ENCODE results near the gene LIMCH1.

LIMCH1 gene

DNA sequence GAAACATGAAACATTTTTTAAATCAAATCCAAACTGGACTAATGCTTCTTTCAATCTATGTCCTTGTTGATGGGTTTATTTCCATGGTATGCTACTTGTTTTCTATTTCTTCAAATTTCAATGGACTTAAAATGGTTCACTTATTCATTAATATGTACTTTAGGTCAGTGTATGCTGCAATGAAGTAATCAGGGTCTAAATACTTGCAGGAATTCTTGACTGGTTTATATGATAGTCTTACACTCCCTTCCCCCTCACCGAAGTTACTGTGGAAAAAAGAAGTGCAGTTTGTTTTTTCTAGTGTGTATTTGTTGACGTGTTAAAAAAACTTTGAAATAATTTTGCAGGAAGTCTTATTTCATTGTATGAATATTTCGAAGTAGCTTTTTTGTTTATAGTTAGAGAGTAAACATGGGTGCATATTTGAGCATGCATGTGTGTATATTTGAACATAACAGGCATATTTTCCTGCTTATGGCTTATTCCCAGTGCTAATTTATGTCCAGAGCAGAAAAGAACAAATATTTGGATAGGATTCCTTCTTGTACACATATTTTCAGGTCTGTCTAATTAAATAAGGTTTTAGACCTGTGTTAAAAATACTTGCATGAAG, 65.0 kb downstream of the LIMCH1 start:
- no peak for DNase-seq (ENCODE audit: low spot score)

DNA sequence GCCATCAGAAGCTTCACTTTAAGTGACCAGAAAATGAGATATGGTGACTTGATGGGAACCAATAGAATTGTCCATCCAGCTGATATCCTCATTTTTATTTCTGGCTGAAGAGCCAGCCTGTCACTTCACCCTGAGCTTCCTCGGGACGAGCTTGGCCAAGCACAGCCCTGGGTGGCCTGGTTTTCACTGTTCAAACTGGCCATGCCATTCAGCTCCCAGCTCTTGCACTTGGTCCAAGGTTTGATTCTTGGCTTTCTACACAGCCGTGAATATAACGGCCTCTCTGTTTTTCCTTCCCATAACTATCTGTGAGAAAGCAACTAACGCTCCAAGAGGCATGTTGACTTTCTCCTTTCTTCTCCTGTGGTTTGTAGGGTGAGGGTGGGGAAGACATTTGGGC, 71.9 kb downstream of the LIMCH1 start:
- DNase-seq (ENCODE audit: low spot score) = no peak

DNA sequence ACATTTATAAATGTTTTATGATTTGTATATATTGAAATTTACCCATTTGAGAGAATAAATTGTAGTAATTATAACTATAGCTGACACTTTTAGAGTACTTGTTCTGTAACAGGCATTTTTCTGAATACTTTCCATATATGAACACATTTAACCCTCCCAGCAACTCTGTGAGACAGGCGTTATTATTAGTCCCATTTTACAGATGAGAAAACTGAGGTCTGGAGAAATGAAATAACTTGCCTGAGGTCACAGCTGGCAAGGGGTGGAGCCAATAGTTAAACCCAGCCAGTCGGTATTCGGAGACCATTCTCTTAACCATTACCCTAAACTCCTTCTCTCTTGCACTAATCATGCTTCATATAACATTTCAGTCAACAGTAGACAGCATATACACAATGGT, 72.5 kb downstream of the LIMCH1 start:
- DNase-seq (ENCODE audit: low spot score) = no peak

DNA sequence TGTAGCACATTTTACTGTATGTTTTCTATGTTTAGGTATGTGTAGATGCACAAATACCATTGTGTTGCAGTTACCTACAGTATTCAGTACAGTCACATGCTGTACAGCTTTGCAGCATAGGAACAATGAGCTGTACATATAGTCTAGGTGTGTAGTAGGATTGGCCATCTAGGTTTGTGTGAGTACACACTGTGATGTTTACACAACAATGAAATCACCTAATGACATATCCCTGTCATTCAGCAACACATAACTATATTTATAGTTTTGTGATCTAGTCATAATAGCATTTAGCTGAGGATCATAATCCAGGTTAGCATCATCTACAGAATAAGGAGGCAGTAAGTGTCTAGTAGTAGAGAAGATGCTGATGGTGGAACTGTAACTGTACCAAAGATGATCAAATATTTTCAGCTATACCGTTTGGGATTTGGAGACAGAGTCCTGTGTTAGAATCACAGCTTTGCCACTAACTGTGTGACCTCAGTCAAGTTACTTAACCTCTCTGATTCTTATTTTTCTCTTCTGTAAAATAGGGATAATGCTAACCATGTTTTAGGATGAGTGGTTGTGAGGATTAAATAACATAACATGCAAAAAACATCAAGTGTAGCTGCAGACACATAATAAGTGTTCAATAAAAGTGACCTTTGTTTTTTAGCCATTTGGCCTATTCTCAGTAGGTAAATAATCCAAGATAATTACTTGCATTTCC, 73.3 kb downstream of the LIMCH1 start:
- no peak for DNase-seq (ENCODE audit: low spot score)

DNA sequence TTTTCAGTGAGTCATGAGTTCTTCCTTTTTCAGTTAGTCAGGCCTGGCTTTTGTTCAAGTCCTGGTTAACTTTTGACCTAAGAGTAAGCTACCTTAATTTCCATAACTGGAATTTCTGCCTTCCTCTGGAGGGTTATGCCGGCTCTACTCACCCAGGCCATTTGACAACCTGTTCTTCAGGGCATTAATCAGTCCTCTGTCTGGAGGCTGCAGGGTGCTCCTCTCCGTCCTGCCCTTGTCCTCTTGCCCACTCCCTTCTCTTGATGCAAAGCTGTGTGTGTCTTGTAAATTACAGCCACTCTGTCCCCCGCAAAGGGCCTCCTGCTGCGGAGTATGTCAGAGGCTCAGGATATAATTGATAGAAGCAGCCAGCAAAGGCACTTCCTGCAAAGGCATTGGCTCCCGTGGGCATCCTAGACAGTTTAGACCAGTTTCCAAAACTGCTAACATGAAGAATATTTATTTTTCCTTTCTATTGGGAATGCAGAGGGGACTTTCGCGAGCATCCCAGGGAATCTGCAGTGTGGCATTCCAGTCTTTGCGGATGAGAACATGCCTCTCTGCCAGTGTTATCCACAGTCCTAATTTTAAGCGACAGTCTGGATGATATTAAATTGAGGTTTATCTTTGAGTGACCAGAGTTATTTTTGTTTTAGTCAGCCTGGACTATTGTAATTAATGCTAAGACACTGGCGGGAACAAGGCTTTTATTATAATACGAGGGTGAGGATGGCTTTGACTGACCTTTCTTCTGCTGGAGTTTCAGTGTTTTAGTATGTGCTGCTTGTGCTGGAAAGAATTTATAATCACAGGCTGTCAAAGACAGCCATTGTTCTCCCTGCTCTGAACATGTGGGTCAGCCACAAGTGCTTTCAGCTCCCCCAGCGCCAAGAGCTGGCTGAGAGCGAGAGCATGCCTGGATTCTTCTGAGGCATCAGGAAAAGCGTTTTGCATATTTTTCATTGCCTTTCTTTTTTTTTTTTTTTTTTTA, 74.2 kb downstream of the LIMCH1 start:
- DNase-seq (ENCODE audit: low spot score) = no peak

DNA sequence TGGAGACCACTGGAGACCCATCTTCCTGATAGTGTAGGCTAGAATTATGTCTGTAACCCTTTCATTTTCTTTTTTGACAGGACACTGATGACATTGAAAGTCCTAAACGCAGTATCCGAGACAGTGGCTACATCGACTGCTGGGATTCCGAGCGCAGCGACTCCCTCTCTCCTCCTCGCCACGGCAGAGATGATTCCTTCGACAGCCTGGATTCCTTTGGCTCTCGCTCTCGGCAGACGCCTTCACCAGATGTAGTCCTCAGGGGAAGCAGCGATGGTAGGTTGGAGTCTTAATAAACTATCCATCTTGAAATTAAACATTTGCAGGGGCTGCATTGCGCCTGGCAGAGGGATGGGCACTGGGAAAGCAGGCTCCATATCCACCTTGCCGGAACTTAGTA, 75.4 kb downstream of the LIMCH1 start:
- no peak for DNase-seq (ENCODE audit: low spot score)

GRCh38 chr4:41613821-41614220, 75.9 kb downstream of the LIMCH1 start:
- no peak for DNase-seq (ENCODE audit: low spot score)

DNA sequence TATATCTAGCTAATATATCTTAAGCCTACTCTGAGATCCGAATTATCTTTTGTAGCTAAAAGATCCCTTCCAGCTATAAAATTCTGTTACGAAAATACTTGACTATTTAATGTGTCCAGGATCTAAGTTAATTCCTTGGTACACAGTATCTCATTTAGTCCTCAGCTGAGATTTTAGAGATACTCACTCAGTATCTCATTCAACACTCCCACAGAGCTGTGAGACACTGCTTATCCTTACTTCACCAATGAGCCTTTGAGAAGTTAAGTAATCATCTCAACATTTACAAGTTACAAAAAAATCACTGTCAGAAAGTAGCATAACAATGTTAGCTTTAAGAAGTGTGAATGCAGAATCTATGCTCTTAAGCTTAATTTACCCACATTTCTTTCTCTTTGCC, 76.6 kb downstream of the LIMCH1 start:
- DNase-seq (ENCODE audit: low spot score) = no peak

GRCh38 chr4:41619161-41619560, 81.2 kb downstream of the LIMCH1 start:
- no peak for DNase-seq (ENCODE audit: low spot score)

DNA sequence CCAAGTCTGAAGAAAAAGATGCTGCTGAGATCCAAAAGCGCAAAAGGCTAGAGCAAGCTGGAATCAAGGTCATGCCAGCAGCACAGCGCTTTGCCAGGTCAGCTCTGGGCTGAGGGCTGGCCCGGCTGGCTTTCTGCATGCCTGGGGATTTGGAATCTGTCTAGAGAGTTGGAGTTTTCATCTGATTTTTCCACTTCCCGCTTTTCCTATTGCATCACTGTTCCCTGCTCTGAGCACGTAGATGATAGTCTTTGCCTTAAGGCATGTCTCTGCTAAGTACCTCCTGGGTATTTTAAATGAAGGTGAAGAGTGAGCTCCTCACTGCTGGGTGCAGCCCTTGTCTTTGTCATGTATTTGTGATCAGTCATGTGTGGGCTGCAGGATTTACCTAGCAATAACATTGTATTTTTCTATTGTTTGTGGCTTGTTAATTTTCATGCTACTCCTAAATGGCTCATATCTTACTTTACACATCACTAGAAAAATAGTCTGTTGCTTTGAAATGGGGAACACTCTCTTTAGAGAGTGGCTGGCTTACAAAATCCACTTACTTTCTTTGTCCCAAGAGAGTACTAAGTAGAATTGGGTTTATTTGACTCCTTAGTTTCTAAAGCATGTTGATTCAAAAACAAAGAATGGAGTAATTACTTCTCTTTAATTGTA, 82.8 kb downstream of the LIMCH1 start:
- DNase-seq (ENCODE audit: low spot score) = no peak

- no peak for DNase-seq (ENCODE audit: low spot score)
Measured at GRCh38 chr4:41622787-41623186, 84.8 kb downstream of the LIMCH1 start.

DNA sequence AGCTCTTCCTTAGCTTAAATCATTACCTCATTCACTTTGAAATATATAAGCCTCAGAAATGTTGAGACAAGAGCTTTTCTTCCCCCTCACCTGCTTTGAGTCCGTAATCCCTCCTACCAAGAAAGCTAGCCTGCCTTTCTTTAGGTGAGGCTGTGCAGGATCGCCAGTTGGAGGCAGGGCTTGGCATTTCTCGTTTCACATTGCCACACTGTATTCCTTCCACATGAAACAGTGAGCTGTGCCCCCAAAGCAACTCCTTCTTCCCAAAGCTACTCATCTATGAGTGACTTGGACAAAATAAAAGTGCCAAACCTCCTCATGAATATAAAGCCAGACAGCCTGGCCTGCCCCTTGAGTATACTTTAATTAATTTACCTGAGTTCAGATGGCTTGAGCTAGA, 86.8 kb downstream of the LIMCH1 start:
- no peak for DNase-seq (ENCODE audit: low spot score)

DNA sequence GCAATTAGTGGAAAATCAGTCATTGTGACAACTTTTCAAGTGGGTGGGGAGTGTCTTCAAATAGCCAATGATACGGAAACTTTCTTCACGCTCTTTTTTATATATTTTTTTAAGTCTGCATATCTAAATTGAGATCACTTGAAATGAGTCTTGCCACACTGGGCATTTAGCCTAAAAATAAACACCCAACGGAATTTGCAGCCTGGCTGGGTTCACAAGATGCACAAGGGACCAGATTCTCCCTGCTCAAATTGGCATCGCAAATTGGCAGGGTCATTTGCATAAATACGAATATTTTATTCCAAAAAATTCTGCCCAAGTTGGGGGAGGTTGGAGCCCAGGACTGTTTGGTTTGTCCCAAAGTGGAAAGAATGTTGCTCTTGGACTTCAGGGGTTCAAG, 87.6 kb downstream of the LIMCH1 start:
- no peak for DNase-seq (ENCODE audit: low spot score)

GRCh38 chr4:41628936-41629335, 91.0 kb downstream of the LIMCH1 start:
- no peak for DNase-seq (ENCODE audit: low spot score)

- DNase-seq (ENCODE audit: low spot score) = no peak
Measured at GRCh38 chr4:41631523-41631922, 93.6 kb downstream of the LIMCH1 start.

- no peak for DNase-seq (ENCODE audit: low spot score)
Measured at GRCh38 chr4:41632481-41633073, 94.6 kb downstream of the LIMCH1 start.

GRCh38 chr4:41633321-41633720, 95.4 kb downstream of the LIMCH1 start:
- DNase-seq (ENCODE audit: low spot score) = no peak

DNA sequence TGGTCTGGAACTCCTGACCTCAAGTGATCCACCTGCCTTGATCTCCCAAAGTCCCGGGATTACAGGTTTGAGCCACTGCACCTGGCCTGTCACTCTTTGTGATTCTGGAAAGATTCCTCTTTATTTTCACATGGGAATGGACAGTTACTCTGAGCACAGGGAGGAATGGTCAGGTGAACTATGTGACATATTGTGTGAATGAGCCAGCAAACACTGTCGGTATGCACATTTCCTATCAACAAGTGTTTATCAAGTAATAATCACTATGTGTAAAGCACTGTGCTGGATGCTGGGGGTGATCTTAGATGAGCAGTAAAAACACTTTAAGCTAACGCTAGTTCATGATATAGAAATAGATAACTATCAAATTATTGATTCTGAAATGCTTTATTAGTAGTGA, 97.5 kb downstream of the LIMCH1 start:
- DNase-seq (ENCODE audit: low spot score) = no peak

DNA sequence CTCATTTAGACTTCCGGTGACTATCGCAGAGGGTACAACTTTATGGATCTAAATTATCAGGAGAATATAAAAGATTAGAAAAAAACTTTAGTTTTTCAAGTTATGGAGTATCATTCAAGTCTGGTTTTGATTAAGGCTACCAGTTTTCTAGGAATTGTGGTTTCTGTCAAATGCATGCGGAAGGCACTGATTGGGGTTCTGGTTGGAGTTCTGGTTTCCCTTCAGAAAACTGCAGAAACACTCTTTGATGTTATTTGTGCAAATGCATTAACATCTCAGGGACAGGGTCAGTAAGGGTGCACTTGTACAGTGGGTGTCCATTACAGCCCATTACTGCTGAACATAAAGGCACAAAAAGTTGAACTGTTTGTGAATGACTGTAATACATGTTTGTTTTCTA, 100.2 kb downstream of the LIMCH1 start:
- no peak for DNase-seq (ENCODE audit: low spot score)

- DNase-seq (ENCODE audit: low spot score) = no peak
Measured at GRCh38 chr4:41638866-41639265, 100.9 kb downstream of the LIMCH1 start.

DNA sequence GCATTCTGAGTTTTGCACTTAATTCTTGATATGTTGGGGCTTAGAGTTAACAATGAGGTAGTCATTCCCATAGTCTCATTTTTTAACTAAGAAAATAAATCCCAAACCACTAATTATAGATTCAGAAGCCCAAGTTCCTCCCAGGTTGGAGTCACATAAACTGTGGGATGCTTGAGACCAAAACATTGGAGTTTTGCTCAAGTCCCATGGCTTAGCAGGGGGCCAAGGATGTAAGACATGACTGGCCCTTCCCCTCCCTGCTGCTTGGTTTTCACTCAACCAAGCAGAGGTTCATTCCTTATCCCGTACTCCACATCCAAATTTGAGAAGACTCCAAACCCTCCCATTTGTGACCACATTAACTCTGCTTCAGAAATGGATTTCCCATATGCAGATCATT, 101.3 kb downstream of the LIMCH1 start:
- DNase-seq (ENCODE audit: low spot score) = no peak

GRCh38 chr4:41640906-41641305, 102.9 kb downstream of the LIMCH1 start:
- no peak for DNase-seq (ENCODE audit: low spot score)
